Heart left ventricle (tissue), 13 donors: ENCODE measurements around the gene TSPAN33.

Source experiments
- CTCF ChIP-seq, 12 donors: fragments of 200-600 bp; sonication (generic) in 4 of 12; IDR thresholded peaks; one replicate each; pipeline versions ENCODE4 v1.5.0 to v1.8.0; 2018 to 2022; ENCODE audit warnings: antibody characterized with exemption in 12 of 12, mild to moderate bottlenecking in 5 of 12
- POLR2A ChIP-seq, 2 donors: fragments of 450-650 bp; IDR thresholded peaks; one replicate each; pipeline ENCODE4 v1.6.1; 2017; ENCODE audit warnings: antibody characterized with exemption in 2 of 2, mild to moderate bottlenecking in 2 of 2, moderate library complexity in 2 of 2
- donor health status: ischemic (EF 13 %, LVEDD 7.1; RV severe dilation, severe dysfunction).
- donor health status: DM: no; HTN: yes; CAD: no.
- donor health status: DM: no; HTN: no; CAD: no.
- donor health status: ischemic (EF 25% LVEDD 6.9; RV normal size, moderate dysfunction).
- donor health status: ischemic (EF 25% LVEDD 5.7; RV mildly dilated, moderate dysfunction).
- donor health status: ischemic (EF 35%, LVEDD 5.7; RV mildly dilated, moderate dysfunction).
- donor health status: nonischemic (EF 11% LVEDD 7.7; RV severe dilation, severe dysfunction).
- donor health status: DM: yes; HTN: yes; CAD: no.
- donor health status: PGD.
- donor health status: ischemic (EF 29% LVEDD 5.4; RV normal size, mild dysfunction).
- donor health status: nonischemic (EF 23%, LVEDD 6.1; RV moderate dilation, normal function).

GRCh38 chr7:129136887-129137642 is 7.4 kb upstream of the TSPAN33 start:
- TF ChIP-seq POLR2A (IDR thresholded peaks at IDR 0.05) (no peak), CTCF (IDR thresholded peaks at IDR 0.05) (no peak)
